SH-SY5Y (cell line): Measurements from ENCODE around the gene SGCD.

ENCODE experiments used
- GATA2 ChIP-seq: IDR thresholded peaks from 2 replicates; pipeline ENCODE4 v1.6.1; 2011; ENCODE audit warnings: mild to moderate bottlenecking, low read depth, low read length
- GATA3 ChIP-seq: IDR thresholded peaks from 2 replicates; pipeline ENCODE4 v1.6.1; 2011; ENCODE audit warnings: low read depth, mild to moderate bottlenecking, low read length, moderate library complexity

DNA sequence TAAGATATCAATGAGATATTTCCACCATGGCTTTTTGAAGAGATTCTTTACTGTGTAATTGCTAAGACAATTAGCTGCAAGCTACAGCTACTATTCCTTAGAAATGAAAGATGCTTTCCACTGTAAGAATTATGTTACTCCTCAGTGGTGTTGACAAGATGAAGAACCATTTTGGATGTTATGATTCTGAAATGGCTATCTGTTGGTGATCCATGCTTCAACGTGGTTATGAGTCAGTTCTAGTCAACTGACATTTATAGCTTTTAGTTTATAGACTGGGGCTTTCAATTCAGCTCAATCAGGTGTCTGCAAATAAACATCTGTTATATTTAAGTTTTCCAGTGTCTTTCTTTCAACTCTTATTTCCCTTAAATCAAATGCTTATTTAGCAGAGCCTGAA lies 93.7 kb downstream of the SGCD start:
- TF ChIP-seq GATA3 (no peak), GATA2 (no peak)
